Mammary epithelial cell (primary cell): ENCODE results near the gene LYZL1.

Experiments used
- EZH2 ChIP-seq: IDR thresholded peaks from 2 replicates; pipeline ENCODE4 v1.6.1; 2012; ENCODE audit warnings: low read length, inconsistent platforms, borderline replicate concordance
- TF ChIP-seq, protein P1 (sequence below), 2 donors: IDR thresholded peaks in 1 of 2; conservative IDR thresholded peaks in 1 of 2; 2 replicates each; pipeline ENCODE4 v1.5.1; 2011 to 2012; ENCODE audit warnings: inconsistent platforms in 2 of 2, low read length in 2 of 2, mild to moderate bottlenecking in 2 of 2, control low read depth in 1 of 2, low read depth in 1 of 2; ENCODE audit not compliant: insufficient read depth in 1 of 2; ENCODE audit errors: extremely low read depth in 1 of 2

GRCh38 chr10:29248158-29248557 is 40.7 kb upstream of the LYZL1 start:
- TF ChIP-seq EZH2 = no peak
- TF ChIP-seq, protein P1, sequence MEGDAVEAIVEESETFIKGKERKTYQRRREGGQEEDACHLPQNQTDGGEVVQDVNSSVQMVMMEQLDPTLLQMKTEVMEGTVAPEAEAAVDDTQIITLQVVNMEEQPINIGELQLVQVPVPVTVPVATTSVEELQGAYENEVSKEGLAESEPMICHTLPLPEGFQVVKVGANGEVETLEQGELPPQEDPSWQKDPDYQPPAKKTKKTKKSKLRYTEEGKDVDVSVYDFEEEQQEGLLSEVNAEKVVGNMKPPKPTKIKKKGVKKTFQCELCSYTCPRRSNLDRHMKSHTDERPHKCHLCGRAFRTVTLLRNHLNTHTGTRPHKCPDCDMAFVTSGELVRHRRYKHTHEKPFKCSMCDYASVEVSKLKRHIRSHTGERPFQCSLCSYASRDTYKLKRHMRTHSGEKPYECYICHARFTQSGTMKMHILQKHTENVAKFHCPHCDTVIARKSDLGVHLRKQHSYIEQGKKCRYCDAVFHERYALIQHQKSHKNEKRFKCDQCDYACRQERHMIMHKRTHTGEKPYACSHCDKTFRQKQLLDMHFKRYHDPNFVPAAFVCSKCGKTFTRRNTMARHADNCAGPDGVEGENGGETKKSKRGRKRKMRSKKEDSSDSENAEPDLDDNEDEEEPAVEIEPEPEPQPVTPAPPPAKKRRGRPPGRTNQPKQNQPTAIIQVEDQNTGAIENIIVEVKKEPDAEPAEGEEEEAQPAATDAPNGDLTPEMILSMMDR (conservative IDR thresholded peaks at IDR 0.05 in 1 of 2, IDR thresholded peaks at IDR 0.05 in 1 of 2; ENCODE audit: extremely low read depth in 1 of 2, insufficient read depth in 1 of 2, low read depth in 1 of 2, low read length in 2 of 2) = no peak
